GM10248 (cell line): ENCODE measurements around the gene TBC1D20.
"Not testable (repeated sequence)": the region's sequence is repeated elsewhere in the genome, so short reads cannot be mapped to it uniquely, and the experiment has no call there.

Experiments used
- CTCF ChIA-PET: fragments of 300-600 bp; sonication (Branson Sonifier 250); formaldehyde crosslinking; extraction: SDS; loops from one replicate; lab custom pipeline; 2021; ENCODE audit warnings: antibody characterized with exemption; lab: Yijun Ruan, JAX
- POLR2A ChIA-PET: fragments of 350-650 bp; sonication (Branson Sonifier 250); formaldehyde crosslinking; extraction: SDS; loops from one replicate; lab custom pipeline; 2020; ENCODE audit warnings: antibody characterized with exemption; lab: Yijun Ruan, JAX
- DNase-seq: peaks from one replicate; pipeline ENCODE4 v3.0.0; 2012; ENCODE audit errors: extremely low spot score
- TF ChIP-seq, protein P1 (sequence below): IDR thresholded peaks from 2 replicates; pipeline ENCODE4 v1.5.1; 2012; ENCODE audit warnings: mild to moderate bottlenecking, low read depth; ENCODE audit errors: extremely low read depth, missing control alignments, control extremely low read depth

Gene TBC1D20

GRCh38 chr20:389220-389619 is 73.1 kb downstream of the TBC1D20 start:
- CTCF ChIA-PET: no interaction called here
- TF ChIP-seq, protein P1, sequence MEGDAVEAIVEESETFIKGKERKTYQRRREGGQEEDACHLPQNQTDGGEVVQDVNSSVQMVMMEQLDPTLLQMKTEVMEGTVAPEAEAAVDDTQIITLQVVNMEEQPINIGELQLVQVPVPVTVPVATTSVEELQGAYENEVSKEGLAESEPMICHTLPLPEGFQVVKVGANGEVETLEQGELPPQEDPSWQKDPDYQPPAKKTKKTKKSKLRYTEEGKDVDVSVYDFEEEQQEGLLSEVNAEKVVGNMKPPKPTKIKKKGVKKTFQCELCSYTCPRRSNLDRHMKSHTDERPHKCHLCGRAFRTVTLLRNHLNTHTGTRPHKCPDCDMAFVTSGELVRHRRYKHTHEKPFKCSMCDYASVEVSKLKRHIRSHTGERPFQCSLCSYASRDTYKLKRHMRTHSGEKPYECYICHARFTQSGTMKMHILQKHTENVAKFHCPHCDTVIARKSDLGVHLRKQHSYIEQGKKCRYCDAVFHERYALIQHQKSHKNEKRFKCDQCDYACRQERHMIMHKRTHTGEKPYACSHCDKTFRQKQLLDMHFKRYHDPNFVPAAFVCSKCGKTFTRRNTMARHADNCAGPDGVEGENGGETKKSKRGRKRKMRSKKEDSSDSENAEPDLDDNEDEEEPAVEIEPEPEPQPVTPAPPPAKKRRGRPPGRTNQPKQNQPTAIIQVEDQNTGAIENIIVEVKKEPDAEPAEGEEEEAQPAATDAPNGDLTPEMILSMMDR: no peak
- POLR2A ChIA-PET: no interaction called here

DNA sequence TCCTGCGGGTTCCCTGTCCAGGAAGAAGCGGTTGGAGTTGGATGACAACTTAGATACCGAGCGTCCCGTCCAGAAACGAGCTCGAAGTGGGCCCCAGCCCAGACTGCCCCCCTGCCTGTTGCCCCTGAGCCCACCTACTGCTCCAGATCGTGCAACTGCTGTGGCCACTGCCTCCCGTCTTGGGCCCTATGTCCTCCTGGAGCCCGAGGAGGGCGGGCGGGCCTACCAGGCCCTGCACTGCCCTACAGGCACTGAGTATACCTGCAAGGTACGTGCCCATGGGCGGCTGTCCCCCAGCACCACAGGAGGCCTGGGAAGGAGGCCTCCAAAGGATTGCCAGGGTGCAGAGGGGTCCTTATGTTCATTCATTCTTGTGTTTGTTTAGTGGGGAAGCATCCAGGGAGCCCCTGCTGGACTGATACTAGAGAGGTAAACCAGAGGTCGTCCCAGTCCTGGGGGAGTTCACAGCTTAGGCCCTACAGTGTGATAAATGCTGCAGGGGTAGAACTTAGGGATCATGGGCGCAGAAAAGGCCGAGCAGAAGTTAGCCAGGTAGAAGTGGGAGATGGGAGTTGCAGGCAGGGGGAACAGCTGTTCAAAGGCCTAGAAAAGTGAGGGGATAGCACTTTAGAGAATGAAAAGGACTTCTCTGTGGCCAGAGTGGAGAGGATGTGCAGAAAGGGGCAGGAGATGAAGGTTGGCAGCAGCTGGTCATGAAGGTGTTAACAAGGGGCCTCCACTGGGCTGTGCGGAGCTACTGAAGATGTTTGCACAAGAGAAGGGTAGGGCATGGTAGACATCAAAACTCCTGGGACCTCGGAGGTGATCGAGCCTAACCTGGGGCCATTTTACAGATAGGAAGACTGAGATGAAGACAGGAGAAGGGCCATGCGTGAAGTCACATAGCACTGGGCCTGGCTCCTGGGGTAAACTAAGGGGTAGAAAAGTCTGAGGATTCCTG is 74.0 kb downstream of the TBC1D20 start:
- DNase-seq: no peak
- ChIA-PET CTCF (interaction anchor here (0.6 kb wide), 1 partner anchor 18 kb away, joined by 3 read pairs; no protein-coding TSS in a partner anchor), POLR2A (interaction anchor here (0.6 kb wide), 1 partner anchor 21 kb away, joined by 3 read pairs; no protein-coding TSS in a partner anchor)
- TF ChIP-seq, protein P1: no peak

More at GRCh38 chr20:389220-389619, 73.1 kb downstream of the TBC1D20 start:
- no peak for DNase-seq

- TF ChIP-seq, protein P1: no peak
- POLR2A ChIA-PET: no interaction called here
- no peak for DNase-seq
- CTCF ChIA-PET: no interaction called here
Measured at GRCh38 chr20:387520-387919, 74.8 kb downstream of the TBC1D20 start.

DNA sequence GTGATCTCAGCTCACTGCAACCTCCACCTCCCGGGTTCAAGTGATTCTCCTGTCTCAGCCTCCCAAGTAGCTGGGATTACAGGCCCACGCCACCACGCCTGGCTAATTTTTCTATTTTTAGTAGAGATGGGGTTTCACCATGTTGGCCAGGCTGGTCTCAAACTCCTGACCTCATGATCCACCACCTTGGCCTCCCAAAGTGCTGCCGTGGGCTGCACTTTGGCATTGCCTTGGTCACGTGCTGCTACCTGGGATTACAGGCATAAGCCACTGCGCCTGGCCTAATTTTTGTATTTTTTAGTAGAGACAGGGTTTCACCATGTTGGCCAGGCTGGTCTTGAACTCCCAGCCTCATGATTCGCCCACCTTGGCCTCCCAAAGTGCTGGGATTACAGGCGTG is 75.7 kb downstream of the TBC1D20 start:
- CTCF ChIA-PET: interaction anchor here (0.8 to 1.2 kb wide), 2 partner anchors 13 to 32 kb away, joined by 3 read pairs; no protein-coding TSS in a partner anchor
- DNase-seq, POLR2A ChIA-PET: not testable (repeated sequence)
